ENCODE results near the gene DICER1.

DICER1 gene

GRCh38 chr14:95052016-95052585 lies 105.2 kb downstream of the DICER1 start:
- DNase-seq = no peak

- DNase-seq = no peak
Observed at GRCh38 chr14:95049952-95050351, 107.4 kb downstream of the DICER1 start.

- DNase-seq = no peak
Observed at GRCh38 chr14:95048771-95049312, 108.5 kb downstream of the DICER1 start.

- DNase-seq = no peak
Observed at GRCh38 chr14:95047754-95048153, 109.6 kb downstream of the DICER1 start.

- no peak for DNase-seq
Observed at GRCh38 chr14:95046711-95047681, 110.3 kb downstream of the DICER1 start.

- DNase-seq = no peak
Observed at GRCh38 chr14:95045836-95046430, 111.4 kb downstream of the DICER1 start.

GRCh38 chr14:95045106-95045701 lies 112.1 kb downstream of the DICER1 start:
- DNase-seq = no peak

GRCh38 chr14:95044463-95045105 lies 112.7 kb downstream of the DICER1 start:
- DNase-seq = no peak

GRCh38 chr14:95043732-95044462 lies 113.4 kb downstream of the DICER1 start:
- no peak for DNase-seq

- no peak for DNase-seq
Observed at GRCh38 chr14:95043314-95043713, 114.0 kb downstream of the DICER1 start.

GRCh38 chr14:95041477-95042020 lies 115.8 kb downstream of the DICER1 start:
- no peak for DNase-seq

- no peak for DNase-seq
Observed at GRCh38 chr14:95040708-95041476, 116.4 kb downstream of the DICER1 start.

- DNase-seq = no peak
Observed at GRCh38 chr14:95039993-95040348, 117.4 kb downstream of the DICER1 start.

GRCh38 chr14:95039259-95039992 lies 117.9 kb downstream of the DICER1 start:
- DNase-seq = no peak

GRCh38 chr14:95038521-95039250 lies 118.6 kb downstream of the DICER1 start:
- DNase-seq = no peak

- DNase-seq = no peak
Observed at GRCh38 chr14:95037273-95037672, 120.1 kb downstream of the DICER1 start.
